Loucy (cell line): ENCODE results near the gene SHROOM3.

Source experiments
- EZH2phosphoT487 ChIP-seq: fragments of 200-600 bp; IDR thresholded peaks from 2 replicates; pipeline ENCODE4 v1.6.1; 2018; ENCODE audit warnings: antibody characterized with exemption, mild to moderate bottlenecking, moderate library complexity, borderline replicate concordance
- TF ChIP-seq, protein P1 (sequence below): fragments of 200-600 bp; sonication (generic); conservative IDR thresholded peaks from 2 replicates; pipeline ENCODE4 v1.5.1; 2014; ENCODE audit warnings: mild to moderate bottlenecking, antibody characterized with exemption, low read length

DNA sequence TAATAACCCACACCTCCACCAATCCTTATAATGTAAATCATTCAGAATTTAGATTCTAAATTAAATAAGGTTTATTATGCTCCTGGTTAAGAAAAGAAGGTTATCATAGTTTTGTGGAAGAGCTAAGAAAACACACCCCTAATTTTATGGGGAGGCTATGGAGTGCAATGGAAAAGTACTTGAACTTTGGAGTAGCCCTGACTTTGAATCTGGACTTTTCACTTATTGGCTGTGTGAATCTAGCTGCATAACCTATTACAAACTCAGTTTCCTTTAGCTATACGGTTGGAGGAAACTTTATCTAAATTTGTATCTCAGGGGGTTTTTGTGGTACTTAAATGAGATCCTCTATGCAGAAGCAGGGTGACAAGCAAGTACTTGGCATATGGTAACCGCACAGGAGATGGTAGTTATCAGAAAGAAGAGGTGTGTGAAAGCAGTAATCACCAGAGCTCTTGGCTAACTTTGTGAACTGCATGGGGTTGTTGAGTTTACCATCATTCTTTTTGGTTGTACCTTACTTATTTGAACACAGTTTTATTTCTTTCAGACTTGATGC is 143.1 kb downstream of the SHROOM3 start:
- TF ChIP-seq, protein P1, sequence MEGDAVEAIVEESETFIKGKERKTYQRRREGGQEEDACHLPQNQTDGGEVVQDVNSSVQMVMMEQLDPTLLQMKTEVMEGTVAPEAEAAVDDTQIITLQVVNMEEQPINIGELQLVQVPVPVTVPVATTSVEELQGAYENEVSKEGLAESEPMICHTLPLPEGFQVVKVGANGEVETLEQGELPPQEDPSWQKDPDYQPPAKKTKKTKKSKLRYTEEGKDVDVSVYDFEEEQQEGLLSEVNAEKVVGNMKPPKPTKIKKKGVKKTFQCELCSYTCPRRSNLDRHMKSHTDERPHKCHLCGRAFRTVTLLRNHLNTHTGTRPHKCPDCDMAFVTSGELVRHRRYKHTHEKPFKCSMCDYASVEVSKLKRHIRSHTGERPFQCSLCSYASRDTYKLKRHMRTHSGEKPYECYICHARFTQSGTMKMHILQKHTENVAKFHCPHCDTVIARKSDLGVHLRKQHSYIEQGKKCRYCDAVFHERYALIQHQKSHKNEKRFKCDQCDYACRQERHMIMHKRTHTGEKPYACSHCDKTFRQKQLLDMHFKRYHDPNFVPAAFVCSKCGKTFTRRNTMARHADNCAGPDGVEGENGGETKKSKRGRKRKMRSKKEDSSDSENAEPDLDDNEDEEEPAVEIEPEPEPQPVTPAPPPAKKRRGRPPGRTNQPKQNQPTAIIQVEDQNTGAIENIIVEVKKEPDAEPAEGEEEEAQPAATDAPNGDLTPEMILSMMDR = no peak
- TF ChIP-seq EZH2phosphoT487 = no peak
